ENCODE data around the gene UBE2M.

GRCh38 chr19:58582985-58583384 lies 24.6 kb upstream of the UBE2M start:
- no peak for TF ChIP-seq CTCF (conservative IDR thresholded peaks at IDR 0.05 in 1 of 2, IDR thresholded peaks at IDR 0.05 in 1 of 2; ENCODE audit: extremely low read depth in 1 of 2, insufficient read depth in 1 of 2, low read depth in 1 of 2, low read length in 2 of 2)
- TF ChIP-seq EZH2 (IDR thresholded peaks at IDR 0.05; ENCODE audit: borderline replicate concordance, low read length) = no peak
